ENCODE results near the gene NSUN6. TPM values are rescaled to one million over a fixed set of nuclear protein-coding genes. Genes with fewer than 3 reads are reported as not detected.

NSUN6 gene
- polyA plus RNA-seq, 1 of the 3 experiments (the other 2 are of a cell fraction), result 5.3 TPM

- TF ChIP-seq CTCF (IDR thresholded peaks at IDR 0.05), result no peak
- TF ChIP-seq, protein P1, sequence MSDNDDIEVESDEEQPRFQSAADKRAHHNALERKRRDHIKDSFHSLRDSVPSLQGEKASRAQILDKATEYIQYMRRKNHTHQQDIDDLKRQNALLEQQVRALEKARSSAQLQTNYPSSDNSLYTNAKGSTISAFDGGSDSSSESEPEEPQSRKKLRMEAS (IDR thresholded peaks at IDR 0.05; ENCODE audit: low read depth), result no peak
- no peak for TF ChIP-seq POLR2AphosphoS5 (IDR thresholded peaks at IDR 0.05; ENCODE audit: low read depth, low read length)
- no peak for TF ChIP-seq TAF1 (IDR thresholded peaks at IDR 0.05; ENCODE audit: borderline replicate concordance, low read depth, low read length)
- no peak for TF ChIP-seq RAD21 (IDR thresholded peaks at IDR 0.05; ENCODE audit: low read length)
- no peak for TF ChIP-seq TCF12 (IDR thresholded peaks at IDR 0.05)
- TF ChIP-seq NFIC (IDR thresholded peaks at IDR 0.05; ENCODE audit: borderline replicate concordance), result no peak
- TF ChIP-seq, protein P2, sequence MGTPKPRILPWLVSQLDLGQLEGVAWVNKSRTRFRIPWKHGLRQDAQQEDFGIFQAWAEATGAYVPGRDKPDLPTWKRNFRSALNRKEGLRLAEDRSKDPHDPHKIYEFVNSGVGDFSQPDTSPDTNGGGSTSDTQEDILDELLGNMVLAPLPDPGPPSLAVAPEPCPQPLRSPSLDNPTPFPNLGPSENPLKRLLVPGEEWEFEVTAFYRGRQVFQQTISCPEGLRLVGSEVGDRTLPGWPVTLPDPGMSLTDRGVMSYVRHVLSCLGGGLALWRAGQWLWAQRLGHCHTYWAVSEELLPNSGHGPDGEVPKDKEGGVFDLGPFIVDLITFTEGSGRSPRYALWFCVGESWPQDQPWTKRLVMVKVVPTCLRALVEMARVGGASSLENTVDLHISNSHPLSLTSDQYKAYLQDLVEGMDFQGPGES (IDR thresholded peaks at IDR 0.05; ENCODE audit: low read depth, low read length), result no peak
Measured at GRCh38 chr10:18498998-18499397, 152.4 kb downstream of the NSUN6 start (continued).

- H3K9me2 ChIP-seq, result no peaks in the 10 kb centered on the region
- no peak overlapping the region for H3K9ac ChIP-seq
- H4K20me1 ChIP-seq (ENCODE audit: insufficient read depth), result no peaks in the 10 kb centered on the region
- CTCF ChIA-PET, result interaction anchor here (1.1 kb wide), 1 partner anchor 35 kb away, joined by 3 read pairs; no protein-coding TSS in a partner anchor
- no peak overlapping the region for H3K4me2 ChIP-seq
- H2AFZ ChIP-seq (ENCODE audit: low read depth), result no peak overlapping the region
- no peaks in the 10 kb centered on the region for H3K27me3 ChIP-seq (ENCODE audit: insufficient read depth)
- H3K4me3 ChIP-seq (ENCODE audit: low read depth in 2 of 2, low read length in 1 of 2), result no peak overlapping the region
- no peak for DNase-seq
- no peaks in the 10 kb centered on the region for H3K79me2 ChIP-seq (ENCODE audit: insufficient read depth)
- H3K36me3 ChIP-seq (replicated peaks in 1 of 2; ENCODE audit: control insufficient read depth in 1 of 2, insufficient read depth in 2 of 2, low read length in 1 of 2), result no peaks in the 10 kb centered on the region
- H3F3A ChIP-seq (replicated peaks; ENCODE audit: insufficient read depth), result peaks cover 3% of the 10 kb centered on the region
- TF ChIP-seq FOSL2 (IDR thresholded peaks at IDR 0.05; ENCODE audit: borderline replicate concordance, low read depth) (no peak), TCF12 (IDR thresholded peaks at IDR 0.05) (no peak), JUND (IDR thresholded peaks at IDR 0.05) (no peak), TAF1 (IDR thresholded peaks at IDR 0.05; ENCODE audit: borderline replicate concordance, low read depth, low read length) (no peak), RXRA (IDR thresholded peaks at IDR 0.05; ENCODE audit: borderline replicate concordance, low read depth) (no peak), GATA2 (CRISPR knock-in tag; IDR thresholded peaks at IDR 0.05) (no peak), YY1 (IDR thresholded peaks at IDR 0.05; ENCODE audit: low read depth) (no peak)
- TF ChIP-seq, protein P3, sequence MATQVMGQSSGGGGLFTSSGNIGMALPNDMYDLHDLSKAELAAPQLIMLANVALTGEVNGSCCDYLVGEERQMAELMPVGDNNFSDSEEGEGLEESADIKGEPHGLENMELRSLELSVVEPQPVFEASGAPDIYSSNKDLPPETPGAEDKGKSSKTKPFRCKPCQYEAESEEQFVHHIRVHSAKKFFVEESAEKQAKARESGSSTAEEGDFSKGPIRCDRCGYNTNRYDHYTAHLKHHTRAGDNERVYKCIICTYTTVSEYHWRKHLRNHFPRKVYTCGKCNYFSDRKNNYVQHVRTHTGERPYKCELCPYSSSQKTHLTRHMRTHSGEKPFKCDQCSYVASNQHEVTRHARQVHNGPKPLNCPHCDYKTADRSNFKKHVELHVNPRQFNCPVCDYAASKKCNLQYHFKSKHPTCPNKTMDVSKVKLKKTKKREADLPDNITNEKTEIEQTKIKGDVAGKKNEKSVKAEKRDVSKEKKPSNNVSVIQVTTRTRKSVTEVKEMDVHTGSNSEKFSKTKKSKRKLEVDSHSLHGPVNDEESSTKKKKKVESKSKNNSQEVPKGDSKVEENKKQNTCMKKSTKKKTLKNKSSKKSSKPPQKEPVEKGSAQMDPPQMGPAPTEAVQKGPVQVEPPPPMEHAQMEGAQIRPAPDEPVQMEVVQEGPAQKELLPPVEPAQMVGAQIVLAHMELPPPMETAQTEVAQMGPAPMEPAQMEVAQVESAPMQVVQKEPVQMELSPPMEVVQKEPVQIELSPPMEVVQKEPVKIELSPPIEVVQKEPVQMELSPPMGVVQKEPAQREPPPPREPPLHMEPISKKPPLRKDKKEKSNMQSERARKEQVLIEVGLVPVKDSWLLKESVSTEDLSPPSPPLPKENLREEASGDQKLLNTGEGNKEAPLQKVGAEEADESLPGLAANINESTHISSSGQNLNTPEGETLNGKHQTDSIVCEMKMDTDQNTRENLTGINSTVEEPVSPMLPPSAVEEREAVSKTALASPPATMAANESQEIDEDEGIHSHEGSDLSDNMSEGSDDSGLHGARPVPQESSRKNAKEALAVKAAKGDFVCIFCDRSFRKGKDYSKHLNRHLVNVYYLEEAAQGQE (IDR thresholded peaks at IDR 0.05; ENCODE audit: low read depth, low read length), result no peak
- TF ChIP-seq, protein P4, sequence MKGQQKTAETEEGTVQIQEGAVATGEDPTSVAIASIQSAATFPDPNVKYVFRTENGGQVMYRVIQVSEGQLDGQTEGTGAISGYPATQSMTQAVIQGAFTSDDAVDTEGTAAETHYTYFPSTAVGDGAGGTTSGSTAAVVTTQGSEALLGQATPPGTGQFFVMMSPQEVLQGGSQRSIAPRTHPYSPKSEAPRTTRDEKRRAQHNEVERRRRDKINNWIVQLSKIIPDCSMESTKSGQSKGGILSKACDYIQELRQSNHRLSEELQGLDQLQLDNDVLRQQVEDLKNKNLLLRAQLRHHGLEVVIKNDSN (IDR thresholded peaks at IDR 0.05; ENCODE audit: borderline replicate concordance, low read depth), result no peak
- TF ChIP-seq, protein P2 (IDR thresholded peaks at IDR 0.05; ENCODE audit: low read depth, low read length), result no peak
- WGBS (ENCODE audit: low lambda C conversion rate), result 87% methylated on average over 8 of the region's 8 CpGs
- no peaks in the 10 kb centered on the region for H3K9me3 ChIP-seq
- peaks cover 0 to 3% of the 10 kb centered on the region in 2 experiments; a peak in 1 of 4 replicates for H3K4me1 ChIP-seq (ENCODE audit: control insufficient read depth in 1 of 2, insufficient read depth in 2 of 2, low read depth in 1 of 2, low read length in 1 of 2)
- POLR2A ChIA-PET, result no interaction called here
- H3K27ac ChIP-seq (ENCODE audit: low read depth in 2 of 2, low read length in 1 of 2), result no peak overlapping the region
Measured at GRCh38 chr10:18497806-18498369, 153.5 kb downstream of the NSUN6 start.

All from SK-N-SH (cell line).